Suprapubic skin (tissue), 4 donors: ENCODE results near the gene TST. TPM values are rescaled to one million over a fixed set of nuclear protein-coding genes. Genes with fewer than 3 reads are reported as not detected.

Experiments used
- DNase-seq, 2 donors: peaks; one replicate each; pipeline ENCODE4 v3.0.0-alpha.2; 2019; ENCODE audit warnings: low spot score in 2 of 2
- H3K27ac ChIP-seq: fragments of 200-600 bp; sonication (generic); one replicate; pipeline ENCODE4 v1.5.1; 2019
- H3K27me3 ChIP-seq: fragments of 200-600 bp; sonication (generic); one replicate; pipeline ENCODE4 v1.5.1; 2019
- H3K36me3 ChIP-seq: fragments of 200-600 bp; sonication (generic); one replicate; pipeline ENCODE4 v1.5.1; 2019
- H3K4me1 ChIP-seq: fragments of 200-600 bp; sonication (generic); one replicate; pipeline ENCODE4 v1.5.1; 2019
- H3K4me3 ChIP-seq: fragments of 200-600 bp; sonication (generic); one replicate; pipeline ENCODE4 v1.5.1; 2019; ENCODE audit warnings: mild to moderate bottlenecking
- H3K9me3 ChIP-seq: fragments of 200-600 bp; sonication (generic); one replicate; pipeline ENCODE4 v1.5.1; 2019
- EP300 ChIP-seq: sonication (generic); formaldehyde crosslinking; IDR thresholded peaks from one replicate; pipeline ENCODE4 v1.6.1; 2017; ENCODE audit warnings: antibody characterized with exemption
- POLR2A ChIP-seq, 2 donors: fragments of 450-650 bp; IDR thresholded peaks; one replicate each; pipeline ENCODE4 v1.6.1; 2017; ENCODE audit warnings: antibody characterized with exemption in 2 of 2, mild to moderate bottlenecking in 2 of 2, moderate library complexity in 2 of 2
- POLR2AphosphoS5 ChIP-seq, 3 donors: sonication (generic); formaldehyde crosslinking; IDR thresholded peaks; one replicate each; pipeline ENCODE4 v1.6.1; 2017; ENCODE audit warnings: antibody characterized with exemption in 3 of 3
- WGBS: methylation state at CpG from one replicate; pipeline ENCODE4 v1.1.5; 2018; 5-methylcytosine and 5-hydroxymethylcytosine counted together
- total RNA-seq, 4 donors: library from RNA; depleted of rRNA; stranded (reverse); fragments of >200 nt; gene quantifications; one replicate each; pipeline ENCODE4 v1.1.0, GENCODE V29; 2016
- TF ChIP-seq, protein P1 (sequence below), 2 donors: fragments of 200-600 bp in 1 of 2; fragments of 450-650 bp in 1 of 2; sonication (generic) in 1 of 2; IDR thresholded peaks; one replicate each; pipeline ENCODE4 v1.5.1; 2016 to 2019; ENCODE audit warnings: antibody characterized with exemption in 2 of 2, mild to moderate bottlenecking in 1 of 2, moderate library complexity in 1 of 2

TST gene
- total RNA-seq, 4 donors from 2014 or later: 23.2 to 56.3 (median 52.4) TPM

DNA sequence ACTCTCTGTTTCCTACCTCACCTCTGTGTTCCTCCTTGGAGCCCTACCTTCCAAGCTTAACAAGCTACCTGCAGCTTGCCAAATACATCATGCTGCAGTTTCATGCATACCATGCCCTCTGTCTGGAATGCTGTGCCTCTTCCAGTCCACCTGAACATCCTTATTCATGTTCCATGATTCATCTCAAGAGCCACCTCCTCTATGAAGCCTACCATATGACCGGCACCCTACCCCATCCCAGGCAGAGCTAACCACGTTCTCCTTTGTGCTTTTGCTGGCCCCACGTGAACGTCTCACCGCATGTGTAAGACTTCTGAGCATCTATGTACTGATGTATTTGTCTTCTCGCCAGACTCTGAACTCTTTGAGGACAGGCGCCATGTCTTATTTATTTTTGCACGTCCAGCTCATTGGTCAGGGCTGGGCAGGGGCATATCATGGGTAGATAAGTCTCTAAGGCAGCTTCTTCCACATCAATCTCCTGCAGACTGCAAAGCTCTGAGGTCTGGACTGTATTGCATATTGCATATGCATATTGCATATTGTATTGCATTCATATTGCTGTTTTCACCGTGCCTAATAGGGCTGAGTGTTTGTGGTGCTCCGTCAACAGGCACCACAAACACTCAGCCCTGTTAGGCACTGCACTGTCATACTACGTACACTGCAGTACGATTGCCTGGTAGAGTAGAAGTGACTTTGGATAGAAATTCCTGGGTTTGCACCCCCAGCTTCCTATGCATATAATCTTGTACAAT, 31.0 kb downstream of the TST start:
- H3K27ac ChIP-seq: no peak overlapping the region
- no peak for DNase-seq
- no peak overlapping the region for H3K4me3 ChIP-seq
- H3K9me3 ChIP-seq: peaks cover 6% of the 10 kb centered on the region
- no peaks in the 10 kb centered on the region for H3K4me1 ChIP-seq
- no peak for TF ChIP-seq POLR2AphosphoS5 (IDR thresholded peaks at IDR 0.05)
- no peak for TF ChIP-seq EP300
- TF ChIP-seq POLR2A (IDR thresholded peaks at IDR 0.05): no peak
- TF ChIP-seq, protein P1, sequence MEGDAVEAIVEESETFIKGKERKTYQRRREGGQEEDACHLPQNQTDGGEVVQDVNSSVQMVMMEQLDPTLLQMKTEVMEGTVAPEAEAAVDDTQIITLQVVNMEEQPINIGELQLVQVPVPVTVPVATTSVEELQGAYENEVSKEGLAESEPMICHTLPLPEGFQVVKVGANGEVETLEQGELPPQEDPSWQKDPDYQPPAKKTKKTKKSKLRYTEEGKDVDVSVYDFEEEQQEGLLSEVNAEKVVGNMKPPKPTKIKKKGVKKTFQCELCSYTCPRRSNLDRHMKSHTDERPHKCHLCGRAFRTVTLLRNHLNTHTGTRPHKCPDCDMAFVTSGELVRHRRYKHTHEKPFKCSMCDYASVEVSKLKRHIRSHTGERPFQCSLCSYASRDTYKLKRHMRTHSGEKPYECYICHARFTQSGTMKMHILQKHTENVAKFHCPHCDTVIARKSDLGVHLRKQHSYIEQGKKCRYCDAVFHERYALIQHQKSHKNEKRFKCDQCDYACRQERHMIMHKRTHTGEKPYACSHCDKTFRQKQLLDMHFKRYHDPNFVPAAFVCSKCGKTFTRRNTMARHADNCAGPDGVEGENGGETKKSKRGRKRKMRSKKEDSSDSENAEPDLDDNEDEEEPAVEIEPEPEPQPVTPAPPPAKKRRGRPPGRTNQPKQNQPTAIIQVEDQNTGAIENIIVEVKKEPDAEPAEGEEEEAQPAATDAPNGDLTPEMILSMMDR (IDR thresholded peaks at IDR 0.05): no peak
- 81% methylated on average over 12 of the region's 12 CpGs for WGBS
- H3K36me3 ChIP-seq: no peaks in the 10 kb centered on the region
- H3K27me3 ChIP-seq: peaks cover 44% of the 10 kb centered on the region

DNA sequence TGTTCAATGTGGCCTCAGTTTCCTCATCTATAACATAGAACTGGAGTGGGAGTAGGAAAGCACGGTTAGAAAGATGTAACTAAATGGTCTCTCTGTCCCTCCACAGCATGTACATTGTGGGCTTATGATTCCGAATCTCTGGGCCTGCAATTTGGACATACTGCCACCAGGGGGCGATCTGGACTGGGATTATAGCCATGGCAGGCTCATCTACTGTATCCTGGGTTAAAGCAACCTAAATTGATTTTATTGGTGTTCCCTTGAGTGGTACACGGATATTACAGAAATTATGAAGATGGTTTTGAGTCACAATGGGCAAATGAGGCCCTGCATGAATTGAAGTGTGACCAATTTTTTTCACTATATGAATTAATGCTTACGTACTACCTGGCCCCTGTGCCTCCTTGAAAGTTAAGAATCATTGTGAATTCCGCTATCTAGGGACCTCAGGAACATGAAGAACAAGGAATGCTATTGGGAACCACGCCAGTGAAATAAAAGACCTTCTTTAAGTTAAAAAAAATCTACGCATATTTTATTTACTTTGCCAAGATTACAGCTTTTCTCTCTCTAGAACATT, 32.9 kb downstream of the TST start:
- DNase-seq: no peak
- H3K27me3 ChIP-seq: peaks cover 38% of the 10 kb centered on the region
- TF ChIP-seq POLR2A (IDR thresholded peaks at IDR 0.05): no peak
- no peak for TF ChIP-seq EP300
- no peak for TF ChIP-seq POLR2AphosphoS5 (IDR thresholded peaks at IDR 0.05)
- TF ChIP-seq, protein P1 (IDR thresholded peaks at IDR 0.05): no peak
- no peaks in the 10 kb centered on the region for H3K4me1 ChIP-seq
- peaks cover 6% of the 10 kb centered on the region for H3K9me3 ChIP-seq
- H3K4me3 ChIP-seq: no peak overlapping the region
- WGBS: 57% methylated on average over 8 of the region's 8 CpGs
- no peaks in the 10 kb centered on the region for H3K36me3 ChIP-seq
- no peak overlapping the region for H3K27ac ChIP-seq

DNA sequence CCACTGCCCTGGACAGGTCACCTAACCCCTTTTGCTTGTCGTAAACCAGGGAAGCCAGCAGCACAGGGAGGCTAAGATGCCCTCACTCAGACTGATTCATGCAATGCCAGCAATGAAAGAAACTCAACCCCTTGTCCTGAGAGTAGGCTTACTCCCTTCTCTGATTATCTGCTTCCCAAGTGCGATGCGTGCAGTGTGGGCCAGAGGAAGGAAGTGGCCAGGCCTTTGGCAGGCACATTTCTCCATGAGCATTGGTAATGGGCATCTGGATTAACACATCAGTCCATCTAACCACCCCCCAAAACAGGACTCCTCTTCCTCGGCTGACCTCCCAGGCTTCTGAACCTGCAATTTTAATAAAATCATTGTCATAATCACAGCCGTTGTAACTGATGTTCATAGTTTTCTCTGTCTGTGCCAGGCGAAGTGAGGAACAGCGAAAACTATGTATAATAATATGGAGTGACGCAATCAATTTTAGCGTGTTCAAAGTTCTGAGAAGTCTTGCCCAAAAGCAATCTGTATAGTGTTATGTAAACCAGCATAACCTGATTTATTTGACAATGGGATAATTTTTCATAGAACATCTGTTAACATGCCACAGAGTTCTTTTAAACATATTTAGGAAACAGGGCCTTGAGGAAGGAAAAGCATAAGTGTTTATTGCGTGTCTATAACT, 33.9 kb downstream of the TST start:
- Histone ChIP-seq H3K4me3 (no peak overlapping the region), H3K27ac (no peak overlapping the region), H3K9me3 (peaks cover 6% of the 10 kb centered on the region), H3K4me1 (peaks cover 6% of the 10 kb centered on the region), H3K36me3 (no peaks in the 10 kb centered on the region), H3K27me3 (peaks cover 29% of the 10 kb centered on the region)
- 63% methylated on average over 10 of the region's 10 CpGs for WGBS
- no peak for DNase-seq
- TF ChIP-seq POLR2A (IDR thresholded peaks at IDR 0.05): no peak
- no peak for TF ChIP-seq POLR2AphosphoS5 (IDR thresholded peaks at IDR 0.05)
- TF ChIP-seq, protein P1 (IDR thresholded peaks at IDR 0.05): no peak
- TF ChIP-seq EP300: no peak

DNA sequence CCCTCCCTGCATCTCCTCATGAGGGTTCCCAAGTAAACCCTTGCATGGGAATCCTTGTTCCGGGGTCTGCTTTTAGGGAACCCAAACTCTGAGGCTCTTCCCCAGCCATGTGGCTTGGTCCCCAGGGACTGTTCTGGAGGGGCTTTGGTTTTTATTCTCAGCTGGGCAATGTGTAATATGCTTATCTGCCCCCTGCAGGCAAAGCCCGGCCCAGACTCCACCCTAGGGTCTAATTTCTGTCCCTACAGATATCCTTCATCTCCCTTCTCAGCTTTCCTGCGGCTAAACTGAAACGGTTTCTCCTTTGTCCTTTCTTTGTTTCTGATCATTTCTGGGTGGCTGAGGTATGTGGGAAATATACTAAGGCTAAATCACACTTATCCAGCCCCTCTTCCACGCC, 37.1 kb downstream of the TST start:
- no peak for TF ChIP-seq POLR2A (IDR thresholded peaks at IDR 0.05)
- no peak for TF ChIP-seq POLR2AphosphoS5 (IDR thresholded peaks at IDR 0.05)
- TF ChIP-seq, protein P1 (IDR thresholded peaks at IDR 0.05): no peak
- no peak for TF ChIP-seq EP300
- Histone ChIP-seq H3K27ac (no peak overlapping the region), H3K9me3 (peaks cover 6% of the 10 kb centered on the region), H3K4me1 (peaks cover 13% of the 10 kb centered on the region), H3K27me3 (peaks cover 9% of the 10 kb centered on the region), H3K4me3 (no peak overlapping the region), H3K36me3 (no peaks in the 10 kb centered on the region)
- 77% methylated on average over 5 of the region's 5 CpGs for WGBS
- DNase-seq: no peak

DNA sequence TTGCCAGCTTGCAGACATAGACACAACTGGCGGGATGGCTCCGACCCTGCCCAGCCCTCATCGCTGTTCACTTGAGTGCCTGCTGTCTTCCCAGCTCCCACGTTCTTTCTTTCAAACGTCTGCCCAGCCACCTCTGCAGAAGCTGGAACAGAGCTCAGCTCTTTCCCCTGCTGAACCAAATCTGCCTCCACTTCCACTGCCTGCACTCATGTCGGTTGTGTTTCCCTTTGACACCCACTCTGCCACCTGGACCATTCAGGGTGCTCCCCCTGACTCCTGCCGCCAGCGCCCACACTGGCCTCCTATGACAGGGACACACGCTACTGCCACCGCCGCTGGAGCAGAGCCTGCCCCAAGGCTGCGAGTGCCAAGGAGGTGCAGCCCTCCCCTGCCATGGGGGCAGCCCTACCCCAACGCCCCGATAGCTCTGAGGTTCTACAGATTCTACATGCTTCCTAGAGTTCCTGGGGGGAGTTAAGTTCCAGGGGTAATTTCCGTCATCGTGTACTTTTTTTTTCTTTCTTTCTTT, 37.9 kb downstream of the TST start:
- Histone ChIP-seq H3K9me3 (peaks cover 6% of the 10 kb centered on the region), H3K4me3 (no peak overlapping the region), H3K27ac (no peak overlapping the region), H3K36me3 (no peaks in the 10 kb centered on the region), H3K4me1 (peaks cover 13% of the 10 kb centered on the region), H3K27me3 (peaks cover 9% of the 10 kb centered on the region)
- no peak for DNase-seq
- WGBS: 55% methylated on average over 12 of the region's 16 CpGs
- TF ChIP-seq POLR2A (IDR thresholded peaks at IDR 0.05) (no peak), POLR2AphosphoS5 (IDR thresholded peaks at IDR 0.05) (no peak), EP300 (no peak)
- TF ChIP-seq, protein P1 (IDR thresholded peaks at IDR 0.05): no peak
